Activated T-cell treated with anti-CD3 and anti-CD28 coated beads for 1 hour (primary cell): ENCODE measurements around the gene GJA4.

Source experiments
- DNase-seq: peaks from one replicate; pipeline ENCODE4 v3.0.0-alpha.2; 2020; ENCODE audit warnings: low read depth

The GJA4 gene

GRCh38 chr1:34792868-34793727 lies at the start of gene GJA4:
TSS of gene GJA4 (plus strand) at chr1:34792999. CDS start at chr1:34794214, 1,215 bp downstream.
- no peak for DNase-seq

- DNase-seq, result no peak
These were observed 49.0 kb upstream of the GJA4 start for GRCh38 chr1:34743775-34744174.

- no peak for DNase-seq
These were observed 47.9 kb upstream of the GJA4 start for GRCh38 chr1:34744851-34745250.

- DNase-seq, result no peak
These were observed 47.1 kb upstream of the GJA4 start for GRCh38 chr1:34745666-34746065.

GRCh38 chr1:34746101-34746500 lies 46.7 kb upstream of the GJA4 start:
- DNase-seq, result no peak

- no peak for DNase-seq
These were observed 45.8 kb upstream of the GJA4 start for GRCh38 chr1:34746785-34747637.

GRCh38 chr1:34747638-34747941 lies 45.2 kb upstream of the GJA4 start:
- no peak for DNase-seq

- no peak for DNase-seq
These were observed 42.8 kb upstream of the GJA4 start for GRCh38 chr1:34749992-34750391.

GRCh38 chr1:34750610-34751009 lies 42.2 kb upstream of the GJA4 start:
- DNase-seq, result no peak

- no peak for DNase-seq
These were observed 39.6 kb upstream of the GJA4 start for GRCh38 chr1:34753163-34753562.

GRCh38 chr1:34754964-34755637 lies 37.7 kb upstream of the GJA4 start, which contains the start of gene GJB5:
TSS of gene GJB5 (plus strand) at chr1:34755047. CDS start at chr1:34757331, 2,284 bp downstream.
- no peak for DNase-seq

- DNase-seq, result no peak
These were observed 36.8 kb upstream of the GJA4 start for GRCh38 chr1:34755961-34756360.

- DNase-seq, result no peak
These were observed 35.4 kb upstream of the GJA4 start for GRCh38 chr1:34757386-34757785.

GRCh38 chr1:34758751-34759150 lies 34.0 kb upstream of the GJA4 start:
- DNase-seq, result no peak

GRCh38 chr1:34759503-34760357 lies 33.1 kb upstream of the GJA4 start, which contains the start of gene GJB4:
TSS of gene GJB4 (plus strand) at chr1:34759740. CDS start at chr1:34761255, 1,515 bp downstream.
- no peak for DNase-seq

- DNase-seq, result no peak
These were observed 31.5 kb upstream of the GJA4 start for GRCh38 chr1:34761176-34761761.

- no peak for DNase-seq
These were observed 31.0 kb upstream of the GJA4 start for GRCh38 chr1:34761776-34762307.

GRCh38 chr1:34762474-34763141 lies 30.2 kb upstream of the GJA4 start:
- DNase-seq, result no peak

- no peak for DNase-seq
These were observed 29.5 kb upstream of the GJA4 start for GRCh38 chr1:34763142-34763781.

GRCh38 chr1:34768856-34769255 lies 23.9 kb upstream of the GJA4 start:
- no peak for DNase-seq
